Skin epidermis (tissue), 12 donors: ENCODE data around the gene KRT5.

Source experiments
- H3K27ac ChIP-seq, 21 experiments: fragments of 200-600 bp; sonication (generic) in 11 of 21; one replicate each; pipeline ENCODE4 v1.5.0; 2020; ENCODE audit warnings: mild to moderate bottlenecking in 3 of 21, inconsistent platforms in 2 of 21, moderate library complexity in 2 of 21
- H3K4me3 ChIP-seq, 7 experiments: fragments of 200-600 bp; sonication (generic) in 2 of 7; one replicate each; pipeline ENCODE4 v1.5.0; 2020; ENCODE audit warnings: inconsistent platforms in 2 of 7, mild to moderate bottlenecking in 2 of 7, moderate library complexity in 1 of 7

The KRT5 gene

GRCh38 chr12:52469853-52470252, 50.3 kb downstream of the KRT5 start:
- no peak overlapping the region for H3K27ac ChIP-seq
- H3K4me3 ChIP-seq, result no peak overlapping the region

GRCh38 chr12:52464897-52465296, 55.3 kb downstream of the KRT5 start:
- H3K27ac ChIP-seq, result no peak overlapping the region
- no peak overlapping the region for H3K4me3 ChIP-seq
